RWPE2 (cell line): ENCODE measurements around the gene MFF.

Experiments
- ATAC-seq: fragments of 200-7000 bp; cut with Tn5 transposase; 3 replicates; pipeline ENCODE4 v1.9.1; 2021; ENCODE audit warnings: low read depth
- DNase-seq: peaks from one replicate; pipeline ENCODE4 v3.0.0-alpha.2; 2020; ENCODE audit warnings: low spot score
- H3K27ac ChIP-seq: fragments of 450-650 bp; 2 replicates; pipeline ENCODE4 v1.5.1; 2017; ENCODE audit warnings: mild to moderate bottlenecking; ENCODE audit not compliant: poor library complexity, severe bottlenecking
- H3K27me3 ChIP-seq: fragments of 250-450 bp; sonication (Bioruptor Pico); 2 replicates; pipeline ENCODE4 v1.5.1; 2021; ENCODE audit warnings: mild to moderate bottlenecking, moderate library complexity; ENCODE audit not compliant: insufficient read depth, poor library complexity, severe bottlenecking
- H3K36me3 ChIP-seq: fragments of 250-450 bp; sonication (Bioruptor Pico); 2 replicates; pipeline ENCODE4 v1.5.1; 2020; ENCODE audit warnings: low read depth, mild to moderate bottlenecking, moderate library complexity
- H3K4me1 ChIP-seq: fragments of 250-450 bp; sonication (Bioruptor Pico); 2 replicates; pipeline ENCODE4 v1.5.1; 2021; ENCODE audit warnings: mild to moderate bottlenecking, moderate library complexity; ENCODE audit not compliant: insufficient read depth, poor library complexity, severe bottlenecking
- H3K4me3 ChIP-seq: fragments of 250-450 bp; sonication (Bioruptor Pico); 2 replicates; pipeline ENCODE4 v1.5.1; 2021; ENCODE audit warnings: mild to moderate bottlenecking, moderate library complexity; ENCODE audit not compliant: severe bottlenecking
- H3K9me3 ChIP-seq: fragments of 250-450 bp; sonication (Bioruptor Pico); 2 replicates; pipeline ENCODE4 v1.5.1; 2021; ENCODE audit warnings: mild to moderate bottlenecking, moderate library complexity; ENCODE audit not compliant: severe bottlenecking
- CTCF ChIP-seq: fragments of 450-650 bp; IDR thresholded peaks from one replicate; pipeline ENCODE4 v1.5.1; 2017; ENCODE audit warnings: mild to moderate bottlenecking, moderate library complexity; ENCODE audit not compliant: poor library complexity, severe bottlenecking

The MFF gene

DNA sequence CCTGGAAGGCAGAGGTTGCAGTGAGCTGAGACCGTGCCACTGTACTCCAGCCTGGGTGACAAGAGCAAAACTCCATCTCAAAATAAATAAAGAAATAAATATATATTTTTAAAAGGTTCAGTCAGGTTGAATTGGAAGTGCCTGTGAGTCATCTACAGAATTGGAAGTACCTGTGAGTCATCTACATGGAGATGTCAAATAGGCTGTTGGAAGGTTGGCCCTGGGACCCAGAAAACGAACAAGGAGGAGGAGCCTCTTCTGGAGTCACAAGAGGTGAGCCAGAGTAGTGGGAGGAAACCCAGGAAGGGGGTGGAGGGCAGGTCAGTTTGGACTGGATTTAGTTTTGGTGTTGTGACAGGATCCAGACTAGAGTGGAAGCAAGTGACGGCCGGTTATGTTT, 77.9 kb downstream of the MFF start:
- ATAC-seq (peak; percentile 53), DNase-seq (no peak)
- Histone ChIP-seq H3K27me3 (no peaks in the 10 kb centered on the region), H3K36me3 (no peaks in the 10 kb centered on the region), H3K9me3 (no peaks in the 10 kb centered on the region), H3K4me1 (peaks cover 24% of the 10 kb centered on the region), H3K27ac (no peak overlapping the region), H3K4me3 (no peak overlapping the region)
- no peak for TF ChIP-seq CTCF

DNA sequence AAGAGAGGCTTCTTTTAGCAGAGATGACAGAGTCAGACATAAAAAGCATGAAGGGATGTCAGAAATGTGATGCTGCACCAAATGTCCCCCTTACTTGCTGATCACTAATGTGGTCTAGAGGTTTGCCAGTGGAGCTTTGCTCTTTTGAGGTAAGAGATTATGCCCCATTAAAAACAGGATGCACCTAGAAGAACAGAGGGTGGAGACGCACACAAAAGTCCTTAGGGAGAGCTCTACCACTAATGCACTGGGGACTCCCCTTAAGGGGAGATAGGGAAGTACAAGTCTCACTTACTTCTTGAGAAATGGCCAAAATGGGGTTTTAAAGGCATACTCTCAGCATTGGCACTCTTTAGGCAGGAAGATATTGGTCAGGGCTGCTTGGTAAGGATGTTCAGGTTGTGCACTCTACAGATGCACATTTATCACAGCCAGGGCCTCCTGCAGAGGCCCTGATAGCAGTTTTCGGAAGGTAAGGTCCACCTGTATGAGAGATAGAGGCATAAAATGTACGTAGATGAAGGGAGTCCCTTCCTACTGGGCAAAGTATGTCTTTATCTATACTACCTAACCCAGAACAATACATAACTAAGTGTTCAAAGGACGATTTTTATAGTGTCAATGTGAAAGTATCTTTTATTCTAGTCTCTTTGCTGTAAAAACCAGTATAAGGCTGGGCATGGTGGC, 79.7 kb downstream of the MFF start:
- Histone ChIP-seq H3K4me3 (no peak overlapping the region), H3K4me1 (peaks cover 27% of the 10 kb centered on the region), H3K36me3 (no peaks in the 10 kb centered on the region), H3K27ac (no peak overlapping the region), H3K27me3 (no peaks in the 10 kb centered on the region), H3K9me3 (no peaks in the 10 kb centered on the region)
- no peak for DNase-seq
- ATAC-seq, result no peak
- no peak for TF ChIP-seq CTCF

DNA sequence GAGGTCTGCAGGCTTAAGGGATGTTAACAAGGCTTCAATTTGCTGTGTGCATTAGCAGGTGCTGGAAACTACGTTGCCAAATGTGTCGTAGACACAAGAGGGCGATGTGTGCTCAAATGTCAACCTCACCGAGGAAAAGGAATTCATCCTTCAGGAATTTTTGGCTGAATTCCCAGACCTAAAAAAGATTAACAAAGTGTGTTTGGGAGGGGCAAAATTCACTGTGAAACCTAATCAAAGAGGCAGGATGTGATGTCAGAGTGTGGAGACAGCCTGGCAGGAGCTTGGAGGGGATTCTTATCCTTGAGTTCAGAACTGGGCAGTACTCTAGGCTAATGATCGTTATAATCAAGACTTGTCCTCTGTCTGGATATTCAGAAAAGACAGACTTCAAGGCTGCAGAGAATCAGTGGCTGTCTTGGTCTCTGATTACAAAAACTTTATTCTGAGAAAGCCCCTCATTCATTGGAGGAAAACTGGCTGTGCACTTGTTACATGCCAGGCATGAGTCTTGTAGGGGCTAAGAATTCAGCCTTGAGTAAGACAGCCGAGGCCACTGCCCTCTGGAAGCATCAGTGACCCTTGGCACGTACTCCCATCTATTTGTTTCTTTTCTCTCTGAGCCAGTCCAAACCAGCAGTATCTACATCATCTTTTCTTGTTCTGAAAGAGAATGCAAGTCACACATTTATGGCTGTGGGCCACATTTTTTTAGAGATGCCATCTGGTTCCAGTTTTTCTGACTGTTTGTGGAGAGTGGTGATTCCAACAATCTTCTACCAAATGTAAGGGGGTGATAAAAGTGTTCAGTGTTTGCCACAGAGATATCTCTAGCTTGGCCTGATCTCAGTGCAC, 81.4 kb downstream of the MFF start:
- ATAC-seq, result peak; percentile 73
- H3K27me3 ChIP-seq, result no peaks in the 10 kb centered on the region
- no peaks in the 10 kb centered on the region for H3K9me3 ChIP-seq
- H3K36me3 ChIP-seq, result no peaks in the 10 kb centered on the region
- TF ChIP-seq CTCF, result peak; percentile 92
- H3K4me3 ChIP-seq, result no peak overlapping the region
- peak overlapping the region; percentile 71 for H3K27ac ChIP-seq
- peaks cover 33% of the 10 kb centered on the region for H3K4me1 ChIP-seq
- DNase-seq, result no peak
